ENCODE results near the gene PTPRN. TPM values are rescaled to one million over a fixed set of nuclear protein-coding genes. Genes with fewer than 3 reads are reported as not detected.

The PTPRN gene
- total and polyA plus RNA-seq, 9 of the 15 experiments (the other 6 are each of a cell fraction or from before 2014, with no cell fraction given), result 0.15 to 2.4 (median 0.43) TPM; not detected in 1

GRCh38 chr2:219284501-219285372 lies 24.5 kb downstream of the PTPRN start (continued):
- no peak for TF ChIP-seq ZNF121 (CRISPR knock-in tag; conservative IDR thresholded peaks at IDR 0.05)
- TF ChIP-seq ZNF239 (CRISPR knock-in tag; IDR thresholded peaks at IDR 0.05), result no peak

- WGBS (ENCODE audit: insufficient coverage, low coverage, missing lambda C conversion rate), result 77% methylated on average over 10 of the region's 17 CpGs
- no peaks in the 10 kb centered on the region for H3K79me2 ChIP-seq (ENCODE audit: control insufficient read depth, insufficient read depth, low read length)
- no peak overlapping the region for H3K4me3 ChIP-seq
- no peak for ATAC-seq
- peak overlapping the region in 1 of 2 experiments; percentile 42; a peak in 1 of 4 replicates for H3K9ac ChIP-seq (ENCODE audit: insufficient read depth in 1 of 2, low read depth in 2 of 2, low read length in 2 of 2)
- DNase-seq (ENCODE audit: extremely low read depth in 1 of 4, low spot score in 3 of 4), result no peak
- ChIA-PET POLR2A (interaction anchor here (0.6 to 1.5 kb wide), 3 partner anchors 12 to 53 kb away, joined by 3 to 5 read pairs (median 3); partner anchors contain the start of gene ANKZF1), CTCF (ENCODE audit: low intra/inter-chr PET ratio) (no interaction called here)
- FAIRE-seq, result no peak
- no peak overlapping the region for H3K4me2 ChIP-seq (ENCODE audit: insufficient read depth, low read length)
- no peak overlapping the region; the same call in 2 of the 3 replicates for H3K27ac ChIP-seq (ENCODE audit: extremely low read depth, low read depth, low read length)
- H2AFZ ChIP-seq (ENCODE audit: low read depth, low read length), result peak overlapping the region; percentile 19; the same call in 1 of the 2 replicates
- H3K27me3 ChIP-seq (ENCODE audit: control insufficient read depth in 2 of 2, insufficient read depth in 2 of 2, low read length in 2 of 2), result no peaks in the 10 kb centered on the region
- no peaks in the 10 kb centered on the region for H3K36me3 ChIP-seq (ENCODE audit: control insufficient read depth, insufficient read depth, low read length)
- H3K9me1 ChIP-seq (ENCODE audit: control insufficient read depth, insufficient read depth, low read length), result peaks cover 5% of the 10 kb centered on the region
- intact Hi-C loops (cut with micrococcal nuclease) (no loop called here), in situ Hi-C loops (cut with MboI) (no loop called here)
- BruUV-seq (replicated peaks), result no TSS peak
- H4K20me1 ChIP-seq (replicated peaks; ENCODE audit: control insufficient read depth, insufficient read depth, low read length), result no peaks in the 10 kb centered on the region
- no peaks in the 10 kb centered on the region for H3K9me3 ChIP-seq (replicated peaks; ENCODE audit: control insufficient read depth, insufficient read depth, low read depth, low read length)
- H3K4me1 ChIP-seq (replicated peaks in 1 of 2; ENCODE audit: control insufficient read depth in 2 of 2, insufficient read depth in 2 of 2, low read length in 2 of 2), result peaks cover 55 to 83% of the 10 kb centered on the region in 2 experiments
- no peak for TF ChIP-seq ETV1 (tag; conservative IDR thresholded peaks at IDR 0.05; ENCODE audit: low read depth)
- no peak for TF ChIP-seq IRF2 (CRISPR knock-in tag; IDR thresholded peaks at IDR 0.05)
- TF ChIP-seq RFX5 (IDR thresholded peaks at IDR 0.05; ENCODE audit: low read depth, low read length), result no peak
- no peak for TF ChIP-seq ZNF121 (CRISPR knock-in tag; conservative IDR thresholded peaks at IDR 0.05)
- TF ChIP-seq ZNF699 (CRISPR knock-in tag; IDR thresholded peaks at IDR 0.05; ENCODE audit: insufficient replicate concordance), result no peak
- no peak for TF ChIP-seq ZNF511 (CRISPR knock-in tag; IDR thresholded peaks at IDR 0.05)
- TF ChIP-seq MTA1 (IDR thresholded peaks at IDR 0.05; ENCODE audit: borderline replicate concordance), result no peak
- TF ChIP-seq ZNF316 (IDR thresholded peaks at IDR 0.05), result peak; percentile 53
Measured at GRCh38 chr2:219282943-219283581, 26.1 kb downstream of the PTPRN start.
